Gastrocnemius medialis (tissue), 4 donors: Measurements from ENCODE around the gene LARGE1. TPM values are rescaled to one million over a fixed set of nuclear protein-coding genes. Genes with fewer than 3 reads are reported as not detected.
A peak's percentile ranks its signal among the peaks of the same experiment; 100 is the strongest.

ENCODE experiments used
- ATAC-seq, 2 donors: fragments of 150-250 bp; one replicate each; pipeline ENCODE4 v1.9.1; 2016
- DNase-seq, 2 donors: peaks; one replicate each; pipeline ENCODE4 v3.0.0-alpha.2; 2019
- H3K27ac ChIP-seq, 4 donors: fragments of 200-600 bp; sonication (generic); 1 replicate in 1 of 4; 2 replicates in 3 of 4; pipeline ENCODE4 v1.5.1; 2016 to 2018; ENCODE audit warnings: mild to moderate bottlenecking in 2 of 4, moderate library complexity in 1 of 4
- H3K27me3 ChIP-seq, 3 donors: fragments of 200-600 bp; sonication (generic) in 2 of 3; 1 replicate in 1 of 3; 2 replicates in 2 of 3; pipeline versions ENCODE4 v1.5.1 to v1.6.0; 2016 to 2019; ENCODE audit warnings: mild to moderate bottlenecking in 1 of 3, moderate library complexity in 1 of 3
- H3K36me3 ChIP-seq, 2 donors: fragments of 200-600 bp; sonication (generic) in 1 of 2; one replicate each; pipeline ENCODE4 v1.5.1; 2017 to 2018
- H3K4me1 ChIP-seq, 2 donors: fragments of 200-600 bp; sonication (generic) in 1 of 2; one replicate each; pipeline ENCODE4 v1.5.1; 2016 to 2017; ENCODE audit warnings: mild to moderate bottlenecking in 2 of 2
- H3K4me3 ChIP-seq, 4 donors: fragments of 200-600 bp; sonication (generic) in 3 of 4; 1 replicate in 1 of 4; 2 replicates in 3 of 4; pipeline ENCODE4 v1.5.1; 2016 to 2019; ENCODE audit warnings: mild to moderate bottlenecking in 2 of 4
- H3K9me3 ChIP-seq, 3 donors: fragments of 200-600 bp; sonication (generic) in 2 of 3; 1 replicate in 1 of 3; 2 replicates in 2 of 3; pipeline ENCODE4 v1.5.1; 2016 to 2019
- CTCF ChIP-seq, 5 experiments: fragments of 450-650 bp in 3 of 5; fragments of 200-600 bp in 2 of 5; sonication (generic) in 2 of 5; IDR thresholded peaks in 4 of 5; conservative IDR thresholded peaks in 1 of 5; 1 replicate in 4 of 5; 2 replicates in 1 of 5; pipeline ENCODE4 v1.5.1; 2016 to 2019; ENCODE audit warnings: antibody characterized with exemption in 5 of 5, mild to moderate bottlenecking in 3 of 5, moderate library complexity in 3 of 5
- POLR2A ChIP-seq, 2 donors: fragments of 450-650 bp; IDR thresholded peaks; one replicate each; pipeline ENCODE4 v1.6.1; 2017; ENCODE audit warnings: antibody characterized with exemption in 2 of 2, mild to moderate bottlenecking in 2 of 2, moderate library complexity in 2 of 2
- in situ Hi-C, 4 donors: fragments of 200-750 bp; cut with MboI; loops; one replicate each; pipeline versions ENCODE4 v1.15.0 to v1.8.0; 2017; ENCODE audit warnings: low sequenced_read_pairs in 4 of 4
- intact Hi-C: fragments of 100-400 bp; cut with DNase I; formaldehyde crosslinking; loops from one replicate; pipeline ENCODE4 v1.15.1; 2023; ENCODE audit warnings: low total_unique reads
- total RNA-seq, 4 donors: library from RNA; depleted of rRNA; stranded (reverse); fragments of >200 nt; gene quantifications; one replicate each; pipeline versions ENCODE4 v1.1.0 to v1.2.3, GENCODE V29; 2016

Gene LARGE1
- total RNA-seq, 4 donors from 2014 or later = 48.5 to 91.0 (median 68.4) TPM

- in situ Hi-C loops = no loop called here
- H3K27me3 ChIP-seq = no peaks in the 10 kb centered on the region
- no peaks in the 10 kb centered on the region for H3K36me3 ChIP-seq
- intact Hi-C loops = no loop called here
- H3K9me3 ChIP-seq = no peaks in the 10 kb centered on the region
- no peak overlapping the region for H3K4me3 ChIP-seq
- no peak for DNase-seq
- TF ChIP-seq POLR2A (IDR thresholded peaks at IDR 0.05) = no peak
- no peak for TF ChIP-seq CTCF (IDR thresholded peaks at IDR 0.05 in 4 of 5, conservative IDR thresholded peaks at IDR 0.05 in 1 of 5)
- ATAC-seq = no peak
- peaks cover 4% of the 10 kb centered on the region in 2 donors for H3K4me1 ChIP-seq
- H3K27ac ChIP-seq = no peak overlapping the region
Measured at GRCh38 chr22:33443683-33444082, 476.6 kb downstream of the LARGE1 start.

- ATAC-seq (no peak), DNase-seq (no peak)
- Histone ChIP-seq H3K4me3 (no peak overlapping the region), H3K36me3 (no peaks in the 10 kb centered on the region), H3K27ac (no peak overlapping the region), H3K27me3 (no peaks in the 10 kb centered on the region), H3K9me3 (no peaks in the 10 kb centered on the region), H3K4me1 (no peaks in the 10 kb centered on the region)
- intact Hi-C loops (no loop called here), in situ Hi-C loops (no loop called here)
- TF ChIP-seq POLR2A (IDR thresholded peaks at IDR 0.05) (no peak), CTCF (IDR thresholded peaks at IDR 0.05 in 4 of 5, conservative IDR thresholded peaks at IDR 0.05 in 1 of 5) (no peak)
Measured at GRCh38 chr22:33440756-33441155, 479.5 kb downstream of the LARGE1 start.

- no peaks in the 10 kb centered on the region for H3K9me3 ChIP-seq
- H3K27me3 ChIP-seq = no peaks in the 10 kb centered on the region
- H3K27ac ChIP-seq = no peak overlapping the region
- intact Hi-C loops = no loop called here
- no peaks in the 10 kb centered on the region for H3K36me3 ChIP-seq
- TF ChIP-seq CTCF (IDR thresholded peaks at IDR 0.05 in 4 of 5, conservative IDR thresholded peaks at IDR 0.05 in 1 of 5) = no peak
- no peak for TF ChIP-seq POLR2A (IDR thresholded peaks at IDR 0.05)
- ATAC-seq (peak in 1 of 2 donors; percentile 30), DNase-seq (no peak)
- no peak overlapping the region for H3K4me3 ChIP-seq
- H3K4me1 ChIP-seq = no peaks in the 10 kb centered on the region
- in situ Hi-C loops = no loop called here
Measured at GRCh38 chr22:33438273-33438672, 482.0 kb downstream of the LARGE1 start.

GRCh38 chr22:33431300-33431699 is 489.0 kb downstream of the LARGE1 start:
- in situ Hi-C loops = no loop called here
- intact Hi-C loops = no loop called here
- H3K27me3 ChIP-seq = no peaks in the 10 kb centered on the region
- DNase-seq (no peak), ATAC-seq (no peak)
- no peak overlapping the region for H3K4me3 ChIP-seq
- H3K36me3 ChIP-seq = peaks cover 0 to 8% of the 10 kb centered on the region in 2 donors
- H3K9me3 ChIP-seq = no peaks in the 10 kb centered on the region
- peaks cover 4 to 13% of the 10 kb centered on the region in 2 donors for H3K4me1 ChIP-seq
- no peak for TF ChIP-seq CTCF (IDR thresholded peaks at IDR 0.05 in 4 of 5, conservative IDR thresholded peaks at IDR 0.05 in 1 of 5)
- no peak for TF ChIP-seq POLR2A (IDR thresholded peaks at IDR 0.05)
- no peak overlapping the region for H3K27ac ChIP-seq

- in situ Hi-C loops (no loop called here), intact Hi-C loops (no loop called here)
- Histone ChIP-seq H3K27me3 (no peaks in the 10 kb centered on the region), H3K36me3 (peaks cover 0 to 8% of the 10 kb centered on the region in 2 donors), H3K9me3 (no peaks in the 10 kb centered on the region), H3K27ac (no peak overlapping the region), H3K4me3 (no peak overlapping the region), H3K4me1 (peaks cover 4 to 13% of the 10 kb centered on the region in 2 donors)
- no peak for TF ChIP-seq POLR2A (IDR thresholded peaks at IDR 0.05)
- ATAC-seq (no peak), DNase-seq (no peak)
Measured at GRCh38 chr22:33429281-33429680, 491.0 kb downstream of the LARGE1 start.
